ENCODE measurements around the gene ID2. TPM values are rescaled to one million over a fixed set of nuclear protein-coding genes. Genes with fewer than 3 reads are reported as not detected.

ID2 gene
- total RNA-seq, 2 donors from 2014 or later, result 103 to 113 TPM

DNA sequence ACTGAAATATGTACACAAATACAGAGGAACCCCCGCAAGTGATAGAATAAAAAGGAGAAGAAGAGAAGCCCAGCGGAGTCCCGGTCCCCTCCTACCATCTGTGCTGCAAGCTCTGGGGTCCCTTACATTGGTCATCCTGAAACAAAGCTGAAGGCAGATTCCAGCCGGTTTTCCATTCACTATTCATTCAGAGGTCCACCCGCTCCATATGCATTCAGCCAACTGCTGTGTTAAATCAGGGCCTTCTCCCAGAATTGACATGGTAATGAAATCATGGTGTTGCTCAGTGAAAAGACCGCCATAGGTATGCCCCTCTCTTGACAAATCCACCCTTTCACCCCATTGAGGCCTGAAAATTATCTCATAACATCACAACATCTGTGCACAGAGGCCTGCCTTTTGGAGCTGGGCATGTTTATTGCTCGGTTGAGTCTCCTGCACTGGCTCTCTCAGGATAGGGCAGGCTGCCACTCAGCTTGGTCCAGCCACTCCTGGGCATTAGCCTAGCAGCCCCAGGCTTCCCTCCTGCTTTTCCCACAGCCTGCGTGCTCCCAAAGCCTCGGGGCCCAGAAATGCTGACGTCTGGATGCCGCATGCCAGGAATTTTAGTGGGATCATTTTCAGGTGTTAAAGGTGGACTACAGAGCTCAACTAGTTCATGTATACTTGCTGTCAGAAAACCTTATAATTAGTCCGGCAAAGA lies 39.3 kb upstream of the ID2 start:
- peaks cover 2% of the 10 kb centered on the region for H3K4me1 Mint-ChIP-seq
- H3K4me3 Mint-ChIP-seq, result no peak overlapping the region
- no peak overlapping the region for H3K27ac Mint-ChIP-seq
- H3K27me3 Mint-ChIP-seq, result no peaks in the 10 kb centered on the region
- ATAC-seq (no peak), DNase-seq (no peak)
- H3K36me3 Mint-ChIP-seq (ENCODE audit: low read depth), result no peaks in the 10 kb centered on the region
- no peaks in the 10 kb centered on the region for H3K9me3 ChIP-seq (ENCODE audit: control insufficient read depth, low read length, poor library complexity, severe bottlenecking)

DNA sequence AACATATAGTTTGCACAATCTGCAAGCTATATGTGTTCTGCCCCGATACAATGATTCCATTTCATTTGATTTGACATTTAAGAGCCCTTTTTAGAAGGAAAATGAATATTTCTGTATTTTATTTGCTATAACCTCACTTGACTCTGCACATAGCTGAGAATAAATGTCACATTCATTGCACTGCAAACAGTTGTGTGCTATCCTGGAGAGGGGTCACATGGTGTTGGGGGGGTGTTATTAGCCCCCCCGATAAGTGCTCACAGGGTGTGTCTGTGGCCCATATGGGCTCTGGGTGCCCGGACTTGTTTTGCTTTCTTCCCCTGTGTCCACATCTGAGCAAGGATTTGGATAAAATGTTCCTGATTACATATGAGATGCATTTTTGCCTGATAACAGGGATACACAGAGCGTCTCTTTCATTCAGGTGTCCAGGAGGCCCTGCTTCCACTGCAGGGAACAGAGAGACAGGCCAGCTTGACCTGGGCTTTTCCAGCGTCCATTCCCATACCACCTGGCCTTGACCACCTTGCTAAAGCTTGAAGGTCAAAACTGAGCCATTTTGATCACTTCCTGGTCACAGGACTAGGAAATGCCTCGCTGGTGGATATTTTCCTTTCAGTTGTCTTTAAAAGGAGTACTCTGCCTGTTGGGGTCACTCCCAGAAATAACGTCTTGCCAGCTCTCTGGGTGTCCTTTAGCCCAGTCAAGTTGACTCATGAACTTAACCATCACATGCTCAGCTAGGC lies 38.4 kb upstream of the ID2 start:
- no peak overlapping the region for H3K27ac Mint-ChIP-seq
- no peak overlapping the region for H3K4me3 Mint-ChIP-seq
- no peaks in the 10 kb centered on the region for H3K9me3 ChIP-seq (ENCODE audit: control insufficient read depth, low read length, poor library complexity, severe bottlenecking)
- DNase-seq (no peak), ATAC-seq (no peak)
- H3K27me3 Mint-ChIP-seq, result no peaks in the 10 kb centered on the region
- no peaks in the 10 kb centered on the region for H3K36me3 Mint-ChIP-seq (ENCODE audit: low read depth)
- H3K4me1 Mint-ChIP-seq, result no peaks in the 10 kb centered on the region

DNA sequence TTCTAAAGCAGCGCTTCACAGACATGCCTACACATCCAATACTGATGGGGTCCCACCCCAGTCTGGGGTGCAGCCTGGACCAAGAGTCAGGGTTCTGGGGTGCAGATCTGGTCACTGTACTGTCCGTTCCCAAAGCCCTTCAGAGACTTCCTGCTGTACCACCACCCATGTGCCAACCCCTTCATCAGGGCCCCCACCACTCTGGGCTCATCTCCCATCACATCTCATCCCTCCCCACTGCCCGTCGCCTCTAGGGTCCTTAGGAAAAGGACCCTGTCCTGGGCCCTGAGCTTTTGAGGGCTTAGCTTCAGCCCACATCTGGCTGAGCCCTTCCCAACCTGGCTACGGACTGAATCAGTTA lies 37.9 kb upstream of the ID2 start:
- H3K4me3 Mint-ChIP-seq, result no peak overlapping the region
- no peaks in the 10 kb centered on the region for H3K9me3 ChIP-seq (ENCODE audit: control insufficient read depth, low read length, poor library complexity, severe bottlenecking)
- no peak overlapping the region for H3K27ac Mint-ChIP-seq
- no peaks in the 10 kb centered on the region for H3K4me1 Mint-ChIP-seq
- ATAC-seq, result no peak
- no peaks in the 10 kb centered on the region for H3K36me3 Mint-ChIP-seq (ENCODE audit: low read depth)
- no peaks in the 10 kb centered on the region for H3K27me3 Mint-ChIP-seq
- DNase-seq, result no peak

DNA sequence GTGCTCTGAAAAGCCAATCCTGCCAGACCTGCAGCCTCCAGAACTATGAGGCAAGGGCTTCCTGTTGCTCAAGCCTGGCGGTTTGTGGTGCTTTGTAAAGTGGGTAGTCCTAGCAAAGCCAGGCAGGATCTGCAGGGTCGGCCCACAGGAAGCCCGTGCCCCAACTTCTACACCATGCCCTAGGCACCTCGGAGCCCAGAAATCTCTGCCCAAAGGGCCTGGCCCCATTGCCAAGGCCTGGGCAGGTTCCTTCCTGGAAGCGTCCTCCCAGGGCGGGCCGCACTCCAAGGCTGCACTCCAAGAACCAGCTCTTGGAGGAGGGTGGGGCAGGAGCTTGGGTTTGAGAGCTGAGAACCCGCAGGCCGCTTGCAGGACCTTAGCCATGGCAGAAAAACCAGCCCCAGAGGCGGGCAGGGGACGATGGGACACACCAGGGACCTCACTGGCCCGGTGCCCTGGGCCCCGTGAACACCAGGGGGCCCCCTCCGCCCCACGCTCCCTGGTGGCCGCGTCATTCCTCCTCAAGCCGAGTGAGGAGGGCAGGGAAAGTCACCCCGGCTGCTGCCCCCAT lies 37.2 kb upstream of the ID2 start:
- Mint-ChIP-seq H3K4me1 (no peaks in the 10 kb centered on the region), H3K4me3 (no peak overlapping the region), H3K27ac (no peak overlapping the region), H3K36me3 (ENCODE audit: low read depth) (no peaks in the 10 kb centered on the region), H3K27me3 (no peaks in the 10 kb centered on the region)
- H3K9me3 ChIP-seq (ENCODE audit: control insufficient read depth, low read length, poor library complexity, severe bottlenecking), result no peaks in the 10 kb centered on the region
- DNase-seq, result no peak
- no peak for ATAC-seq

DNA sequence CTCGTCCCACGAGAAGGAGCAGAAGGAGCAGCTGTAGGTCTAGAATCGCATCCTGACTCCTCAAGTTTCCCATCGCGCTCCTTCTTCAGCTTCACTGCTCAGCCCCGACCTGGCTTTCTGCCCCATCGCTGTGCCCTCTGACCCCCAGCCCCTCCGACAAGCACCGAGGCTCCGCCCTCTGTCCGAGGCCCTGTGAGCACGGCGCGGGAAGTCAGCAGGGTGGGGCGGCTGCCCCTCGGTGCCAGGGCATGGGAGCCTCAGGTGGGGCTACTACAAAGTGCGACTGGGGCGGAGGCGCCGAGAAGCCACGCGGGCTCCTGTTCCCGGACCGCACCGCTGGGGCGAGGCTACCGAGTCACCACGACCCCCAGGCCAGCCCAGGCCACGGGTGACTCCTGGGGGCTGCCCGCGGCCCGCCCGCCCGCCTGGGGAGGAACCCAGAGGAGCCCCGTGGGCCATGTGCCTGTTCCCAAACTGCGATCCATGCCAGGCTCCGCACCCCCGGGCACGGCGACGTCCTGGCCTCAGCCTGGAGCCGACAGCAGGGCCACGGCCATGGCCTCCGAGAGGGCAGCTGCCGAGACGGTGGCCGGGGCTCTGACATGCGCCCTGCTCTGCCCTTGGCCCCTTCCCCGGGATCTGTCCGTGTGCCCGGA lies 36.6 kb upstream of the ID2 start:
- H3K36me3 Mint-ChIP-seq (ENCODE audit: low read depth), result no peaks in the 10 kb centered on the region
- ATAC-seq, result no peak

DNA sequence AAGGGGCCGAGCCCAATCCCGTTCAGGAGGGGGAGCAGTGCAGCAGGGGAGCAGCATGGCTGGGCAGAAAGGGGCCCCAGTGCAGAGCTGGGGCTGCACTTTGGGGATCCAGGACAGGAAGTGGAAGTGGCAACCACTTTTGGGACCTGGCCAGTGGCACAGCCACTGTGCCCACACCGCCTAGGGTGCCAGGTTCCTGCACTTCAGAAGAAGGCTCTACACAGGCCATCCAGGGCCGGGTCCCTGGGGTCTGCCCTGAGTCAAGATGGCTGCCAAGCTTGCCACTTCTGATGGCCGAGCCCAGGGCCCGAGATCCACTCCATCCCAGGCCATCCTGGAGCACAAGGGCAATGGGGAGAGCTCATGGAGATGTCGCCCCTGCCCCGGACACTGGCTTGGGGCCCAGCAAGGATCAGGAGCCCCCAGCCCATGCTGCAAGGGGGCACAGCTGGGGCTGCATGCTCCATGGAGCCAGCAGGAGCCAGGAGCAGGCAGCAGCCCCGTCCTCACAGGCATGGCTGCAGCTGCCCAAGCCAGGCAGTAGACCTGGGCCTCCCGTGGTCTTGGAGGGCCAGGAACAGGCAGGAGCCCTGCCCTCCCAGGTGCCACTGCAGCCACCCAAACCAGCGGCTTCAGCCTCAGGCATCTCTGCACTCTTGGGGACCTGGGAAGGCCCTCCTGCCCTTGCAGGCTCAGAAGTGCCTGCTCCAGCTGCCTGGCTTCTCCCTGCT lies 35.0 kb upstream of the ID2 start:
- Mint-ChIP-seq H3K4me3 (no peak overlapping the region), H3K4me1 (no peaks in the 10 kb centered on the region)
- DNase-seq, result no peak

More for the DNA sequence above, 36.6 kb upstream of the ID2 start:
- no peak for DNase-seq
- Mint-ChIP-seq H3K4me3 (no peak overlapping the region), H3K27ac (no peak overlapping the region), H3K27me3 (peaks cover 2% of the 10 kb centered on the region), H3K4me1 (no peaks in the 10 kb centered on the region)
- H3K9me3 ChIP-seq (ENCODE audit: control insufficient read depth, low read length, poor library complexity, severe bottlenecking), result no peaks in the 10 kb centered on the region

DNA sequence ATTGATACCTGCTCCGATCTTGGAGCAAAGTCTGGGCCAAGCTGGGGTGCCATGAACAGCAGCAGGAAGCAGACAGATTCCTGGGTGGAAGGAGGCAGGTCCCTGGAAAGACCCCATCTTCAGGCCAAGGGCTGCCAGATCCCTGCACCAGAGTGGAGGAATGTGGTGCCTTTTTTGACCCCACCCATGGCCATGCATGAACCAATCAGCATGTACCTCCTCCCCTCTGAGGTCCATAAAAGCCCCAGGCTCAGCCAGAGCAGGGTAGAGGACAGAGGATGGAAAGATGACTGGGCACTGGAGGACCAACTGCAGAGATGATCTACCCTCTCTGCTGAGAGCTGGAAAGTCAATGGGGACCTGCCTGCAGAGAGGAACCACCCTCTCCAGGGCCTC lies 34.4 kb upstream of the ID2 start:
- DNase-seq (no peak), ATAC-seq (no peak)
- peaks cover 5% of the 10 kb centered on the region for H3K27me3 Mint-ChIP-seq
- H3K36me3 Mint-ChIP-seq (ENCODE audit: low read depth), result no peaks in the 10 kb centered on the region
- H3K4me1 Mint-ChIP-seq, result no peaks in the 10 kb centered on the region
- no peak overlapping the region for H3K4me3 Mint-ChIP-seq
- H3K9me3 ChIP-seq (ENCODE audit: control insufficient read depth, low read length, poor library complexity, severe bottlenecking), result no peaks in the 10 kb centered on the region
- no peak overlapping the region for H3K27ac Mint-ChIP-seq

More for the DNA sequence above, 35.0 kb upstream of the ID2 start:
- H3K27me3 Mint-ChIP-seq, result peaks cover 5% of the 10 kb centered on the region
- H3K27ac Mint-ChIP-seq, result no peak overlapping the region
- no peaks in the 10 kb centered on the region for H3K9me3 ChIP-seq (ENCODE audit: control insufficient read depth, low read length, poor library complexity, severe bottlenecking)
- no peak for ATAC-seq
- H3K36me3 Mint-ChIP-seq (ENCODE audit: low read depth), result no peaks in the 10 kb centered on the region

DNA sequence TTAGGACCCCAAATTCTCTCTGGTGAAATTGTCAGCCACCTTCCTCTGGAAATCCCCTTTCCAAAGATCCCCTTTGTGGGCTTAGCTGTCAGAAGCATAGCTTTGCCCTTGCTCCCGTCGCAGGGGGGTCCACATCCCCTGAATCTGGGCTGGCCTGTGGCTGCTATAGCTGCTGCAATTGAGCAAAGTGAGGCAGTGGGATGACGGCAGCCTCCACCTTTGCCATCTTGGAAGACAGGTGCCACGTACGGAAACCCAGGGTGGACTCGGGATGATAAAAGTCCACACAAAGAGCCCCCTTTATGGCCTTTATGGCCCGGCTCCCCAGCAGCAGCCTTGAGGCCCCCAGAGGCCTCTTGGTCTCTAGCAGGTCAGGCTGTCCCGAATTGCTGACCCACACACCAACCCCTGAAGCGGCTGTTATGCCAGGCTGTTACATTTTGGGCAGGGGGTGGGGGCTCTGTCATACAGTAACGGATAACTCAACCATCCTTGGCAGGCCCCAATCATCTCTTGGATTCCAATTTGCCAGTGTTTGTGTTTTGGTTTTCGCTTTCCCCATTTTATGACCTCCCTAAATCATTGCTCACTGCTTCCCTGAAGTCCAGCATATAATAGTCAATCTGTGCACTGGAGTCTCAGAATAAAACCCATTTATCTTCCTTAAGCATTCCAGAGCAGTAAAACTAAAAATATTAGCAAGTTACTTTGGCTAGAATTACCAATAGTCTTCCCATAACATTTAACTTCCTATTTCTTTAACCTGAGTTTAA lies 33.2 kb upstream of the ID2 start:
- Mint-ChIP-seq H3K27ac (no peak overlapping the region), H3K36me3 (ENCODE audit: low read depth) (no peaks in the 10 kb centered on the region), H3K27me3 (peaks cover 5% of the 10 kb centered on the region), H3K4me1 (no peaks in the 10 kb centered on the region), H3K4me3 (no peak overlapping the region)
- ATAC-seq, result no peak
- no peak for DNase-seq
- no peaks in the 10 kb centered on the region for H3K9me3 ChIP-seq (ENCODE audit: control insufficient read depth, low read length, poor library complexity, severe bottlenecking)

DNA sequence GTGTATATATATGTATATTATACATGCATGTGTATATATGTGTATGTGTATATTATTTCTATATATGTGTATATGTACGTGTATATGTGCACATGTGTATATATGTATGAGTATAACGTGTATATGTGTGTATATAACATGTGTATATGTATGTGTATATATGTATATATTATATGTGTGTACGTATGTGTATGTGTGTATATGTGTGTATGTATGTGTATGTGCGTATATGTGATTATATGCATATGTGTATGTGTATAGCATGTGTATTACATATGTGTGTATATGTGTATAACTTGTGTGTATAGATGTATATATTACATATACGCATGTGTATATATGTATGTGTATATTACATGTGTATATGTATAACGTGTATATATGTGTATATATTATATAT lies 32.1 kb upstream of the ID2 start:
- no peak overlapping the region for H3K4me3 Mint-ChIP-seq
- H3K9me3 ChIP-seq (ENCODE audit: control insufficient read depth, low read length, poor library complexity, severe bottlenecking), result no peaks in the 10 kb centered on the region
- H3K36me3 Mint-ChIP-seq (ENCODE audit: low read depth), result no peaks in the 10 kb centered on the region
- no peak overlapping the region for H3K27ac Mint-ChIP-seq
- H3K27me3 Mint-ChIP-seq, result peaks cover 5% of the 10 kb centered on the region
- DNase-seq (no peak), ATAC-seq (no peak)
- no peaks in the 10 kb centered on the region for H3K4me1 Mint-ChIP-seq

DNA sequence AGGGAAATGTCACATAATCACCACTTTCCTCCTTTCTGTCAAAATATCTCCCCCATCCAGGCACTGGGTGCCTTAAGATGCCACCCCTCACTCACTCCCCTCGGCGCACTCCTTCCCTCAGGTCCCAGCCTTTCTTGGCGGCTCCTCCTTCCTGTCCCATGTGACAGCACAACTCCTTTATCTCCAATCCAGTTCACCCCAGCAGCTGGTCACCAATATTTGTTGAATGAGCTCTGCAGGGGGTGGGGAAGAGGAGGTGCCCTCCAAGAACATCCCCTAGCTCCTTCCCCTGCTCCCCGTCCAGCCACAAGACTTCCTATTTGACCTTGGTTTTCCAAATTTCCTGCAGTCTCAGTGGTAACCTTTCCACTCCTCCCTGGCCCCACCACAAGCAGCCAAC lies 31.6 kb upstream of the ID2 start:
- Mint-ChIP-seq H3K4me3 (no peak overlapping the region), H3K4me1 (no peaks in the 10 kb centered on the region), H3K27ac (no peak overlapping the region), H3K27me3 (peaks cover 5% of the 10 kb centered on the region), H3K36me3 (ENCODE audit: low read depth) (no peaks in the 10 kb centered on the region)
- H3K9me3 ChIP-seq (ENCODE audit: control insufficient read depth, low read length, poor library complexity, severe bottlenecking), result no peaks in the 10 kb centered on the region
- DNase-seq (no peak), ATAC-seq (no peak)

DNA sequence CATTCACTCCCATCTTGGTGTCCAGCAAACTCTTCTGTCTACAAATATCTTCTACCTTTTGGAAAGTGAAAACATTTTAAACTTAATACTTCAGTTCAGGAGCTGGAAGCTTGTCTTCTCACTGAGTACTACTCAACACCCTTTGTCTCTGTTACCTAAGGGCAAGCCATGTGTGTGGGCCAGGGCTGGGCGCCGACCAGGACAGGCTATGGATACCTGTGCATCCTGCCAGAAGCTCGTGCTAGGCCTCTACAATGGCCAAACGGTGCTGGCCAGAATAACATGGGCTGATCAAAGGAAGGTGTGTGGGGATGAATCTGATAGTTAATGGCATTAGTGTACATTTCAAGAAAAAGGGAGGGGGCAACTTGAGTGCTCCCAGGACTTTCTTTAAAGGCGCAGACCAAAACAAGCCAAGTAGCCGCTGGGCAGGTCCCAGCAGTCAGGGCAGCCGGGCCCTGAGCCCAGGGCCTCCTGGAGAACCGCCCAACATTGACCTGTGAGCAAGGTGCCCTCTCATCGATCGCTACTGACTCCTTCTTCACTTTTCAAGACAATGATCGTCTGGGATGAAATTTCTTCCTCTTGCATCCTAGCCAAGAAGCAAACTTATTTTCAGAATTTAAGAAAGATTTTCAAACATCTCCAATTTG lies 29.0 kb upstream of the ID2 start:
- Mint-ChIP-seq H3K4me3 (no peak overlapping the region), H3K4me1 (peaks cover 11% of the 10 kb centered on the region), H3K27me3 (peaks cover 13% of the 10 kb centered on the region), H3K27ac (no peak overlapping the region), H3K36me3 (ENCODE audit: low read depth) (no peaks in the 10 kb centered on the region)
- DNase-seq, result no peak
- no peak for ATAC-seq
- no peaks in the 10 kb centered on the region for H3K9me3 ChIP-seq (ENCODE audit: control insufficient read depth, low read length, poor library complexity, severe bottlenecking)

DNA sequence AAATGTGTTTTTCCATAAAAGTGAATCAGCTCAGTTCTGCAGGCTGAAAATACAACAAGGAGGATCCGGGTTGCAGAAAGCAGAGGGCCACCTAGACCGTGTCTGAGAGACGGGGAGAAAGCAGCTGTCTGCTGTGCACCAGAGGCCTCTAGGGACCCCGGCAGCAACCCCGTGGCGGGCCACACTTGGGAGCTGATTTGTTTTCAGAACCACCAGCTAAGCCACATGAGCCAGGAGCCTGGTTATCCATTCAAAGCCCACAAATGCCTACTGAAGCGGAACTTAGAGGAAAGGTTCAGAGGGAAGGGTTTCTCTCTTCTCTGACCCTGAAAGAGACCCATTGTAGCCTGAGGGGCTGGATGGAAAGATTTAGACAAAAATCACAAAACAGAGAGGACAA lies 28.4 kb upstream of the ID2 start:
- H3K4me3 Mint-ChIP-seq, result no peak overlapping the region
- H3K4me1 Mint-ChIP-seq, result peaks cover 12% of the 10 kb centered on the region
- peaks cover 14% of the 10 kb centered on the region for H3K27me3 Mint-ChIP-seq
- DNase-seq (no peak), ATAC-seq (no peak)
- no peaks in the 10 kb centered on the region for H3K9me3 ChIP-seq (ENCODE audit: control insufficient read depth, low read length, poor library complexity, severe bottlenecking)
- no peaks in the 10 kb centered on the region for H3K36me3 Mint-ChIP-seq (ENCODE audit: low read depth)
- H3K27ac Mint-ChIP-seq, result no peak overlapping the region
